Measurements from ENCODE around the gene SGMS1. TPM values are rescaled to one million over a fixed set of nuclear protein-coding genes. Genes with fewer than 3 reads are reported as not detected.

SGMS1 gene
- polyA plus RNA-seq, 1 donor (not counting 4 experiments of a cell fraction or from before 2014, with no cell fraction given): 18.3 TPM

- no peaks in the 10 kb centered on the region for H3K79me2 ChIP-seq (ENCODE audit: control insufficient read depth, insufficient read depth, low read length)
- H2AFZ ChIP-seq (ENCODE audit: control insufficient read depth, low read length): no peak overlapping the region
- H3K27ac ChIP-seq (ENCODE audit: control insufficient read depth, insufficient read depth, low read length): no peak overlapping the region
- H4K20me1 ChIP-seq (ENCODE audit: control insufficient read depth, extremely low read depth, insufficient read depth, low read length): no peaks in the 10 kb centered on the region
- TF ChIP-seq EZH2 (IDR thresholded peaks at IDR 0.05; ENCODE audit: low read length): no peak
- no peak for TF ChIP-seq CTCF (optimal IDR thresholded peaks at IDR 0.05 in 1 of 3, IDR thresholded peaks at IDR 0.05 in 1 of 3, conservative IDR thresholded peaks at IDR 0.05 in 1 of 3; ENCODE audit: extremely low read depth in 1 of 3, insufficient read depth in 2 of 3, low read length in 3 of 3)
- no peaks in the 10 kb centered on the region for H3K36me3 ChIP-seq (ENCODE audit: control insufficient read depth in 2 of 2, extremely low read depth in 1 of 2, insufficient read depth in 2 of 2, low read length in 2 of 2)
- dilution Hi-C loops (cut with MboI; ENCODE audit: extremely low pct_ligation_motif_present, low sequenced_read_pairs): no loop called here
- H3K4me2 ChIP-seq (ENCODE audit: control insufficient read depth, extremely low read depth, insufficient read depth, low read depth, low read length): no peak overlapping the region
- DNase-seq (ENCODE audit: low read depth, low spot score) (no peak), FAIRE-seq (no peak)
- H3K4me3 ChIP-seq (ENCODE audit: control insufficient read depth in 2 of 3, extremely low read depth in 1 of 3, insufficient read depth in 2 of 3, low read depth in 1 of 3, low read length in 3 of 3): no peak overlapping the region
- H3K4me1 ChIP-seq (ENCODE audit: control insufficient read depth, extremely low read depth, insufficient read depth, low read length): no peaks in the 10 kb centered on the region
- no peaks in the 10 kb centered on the region for H3K9me1 ChIP-seq (ENCODE audit: control insufficient read depth, extremely low read depth, insufficient read depth, low read length)
- H3K9ac ChIP-seq (ENCODE audit: control insufficient read depth, extremely low read depth, insufficient read depth, low read length): no peak overlapping the region
- no peaks in the 10 kb centered on the region for H3K27me3 ChIP-seq (ENCODE audit: control insufficient read depth, extremely low read depth, insufficient read depth, low read length)
- no peaks in the 10 kb centered on the region for H3K9me3 ChIP-seq (ENCODE audit: control insufficient read depth, low read depth, low read length)
Observed at GRCh38 chr10:50635286-50635685, 11.5 kb upstream of the SGMS1 start.

- Histone ChIP-seq H3K27me3 (ENCODE audit: control insufficient read depth, extremely low read depth, insufficient read depth, low read length) (no peaks in the 10 kb centered on the region), H3K27ac (ENCODE audit: control insufficient read depth, insufficient read depth, low read length) (no peak overlapping the region), H3K4me1 (ENCODE audit: control insufficient read depth, extremely low read depth, insufficient read depth, low read length) (no peaks in the 10 kb centered on the region), H3K9ac (ENCODE audit: control insufficient read depth, extremely low read depth, insufficient read depth, low read length) (no peak overlapping the region), H3K9me3 (ENCODE audit: control insufficient read depth, low read depth, low read length) (no peaks in the 10 kb centered on the region), H3K4me2 (ENCODE audit: control insufficient read depth, extremely low read depth, insufficient read depth, low read depth, low read length) (no peak overlapping the region), H3K4me3 (ENCODE audit: control insufficient read depth in 2 of 3, extremely low read depth in 1 of 3, insufficient read depth in 2 of 3, low read depth in 1 of 3, low read length in 3 of 3) (no peak overlapping the region), H3K79me2 (ENCODE audit: control insufficient read depth, insufficient read depth, low read length) (no peaks in the 10 kb centered on the region), H3K9me1 (ENCODE audit: control insufficient read depth, extremely low read depth, insufficient read depth, low read length) (no peaks in the 10 kb centered on the region), H4K20me1 (ENCODE audit: control insufficient read depth, extremely low read depth, insufficient read depth, low read length) (no peaks in the 10 kb centered on the region), H3K36me3 (ENCODE audit: control insufficient read depth in 2 of 2, extremely low read depth in 1 of 2, insufficient read depth in 2 of 2, low read length in 2 of 2) (no peaks in the 10 kb centered on the region), H2AFZ (ENCODE audit: control insufficient read depth, low read length) (no peak overlapping the region)
- no peak for FAIRE-seq
- no peak for DNase-seq (ENCODE audit: low read depth, low spot score)
- dilution Hi-C loops (cut with MboI; ENCODE audit: extremely low pct_ligation_motif_present, low sequenced_read_pairs): no loop called here
- TF ChIP-seq EZH2 (IDR thresholded peaks at IDR 0.05; ENCODE audit: low read length): no peak
- no peak for TF ChIP-seq CTCF (optimal IDR thresholded peaks at IDR 0.05 in 1 of 3, IDR thresholded peaks at IDR 0.05 in 1 of 3, conservative IDR thresholded peaks at IDR 0.05 in 1 of 3; ENCODE audit: extremely low read depth in 1 of 3, insufficient read depth in 2 of 3, low read length in 3 of 3)
Observed at GRCh38 chr10:50634479-50634878, 10.7 kb upstream of the SGMS1 start.
